Transverse colon (tissue), 4 donors: ENCODE data around the gene UAP1L1. TPM values are rescaled to one million over a fixed set of nuclear protein-coding genes. Genes with fewer than 3 reads are reported as not detected.
A peak's percentile ranks its signal among the peaks of the same experiment; 100 is the strongest.

ENCODE experiments used
- DNase-seq: peaks from one replicate; pipeline ENCODE4 v3.0.0-alpha.2; 2019
- H3K27ac ChIP-seq, 4 donors: fragments of 200-600 bp; sonication (generic); 2 replicates each; pipeline ENCODE4 v1.5.1; 2016 to 2018; ENCODE audit warnings: inconsistent platforms in 4 of 4
- H3K27me3 ChIP-seq: fragments of 200-600 bp; sonication (generic); 2 replicates; pipeline ENCODE4 v1.5.1; 2017; ENCODE audit warnings: inconsistent platforms
- H3K36me3 ChIP-seq, 4 donors: fragments of 200-600 bp; sonication (generic); 2 replicates each; pipeline ENCODE4 v1.5.1; 2017 to 2019; ENCODE audit warnings: inconsistent platforms in 4 of 4
- H3K4me1 ChIP-seq, 4 donors: fragments of 200-600 bp; sonication (generic); 2 replicates each; pipeline ENCODE4 v1.5.1; 2017 to 2020; ENCODE audit warnings: inconsistent platforms in 4 of 4
- H3K4me3 ChIP-seq, 4 donors: fragments of 200-600 bp; sonication (generic); 1 replicate in 1 of 4; 2 replicates in 3 of 4; pipeline versions ENCODE4 v1.5.1 to v1.6.1; 2017 to 2019; ENCODE audit warnings: inconsistent platforms in 4 of 4
- H3K9me3 ChIP-seq, 2 donors: fragments of 200-600 bp; sonication (generic); 2 replicates each; pipeline ENCODE4 v1.5.1; 2017 to 2019; ENCODE audit warnings: inconsistent platforms in 2 of 2
- EP300 ChIP-seq: sonication (generic); formaldehyde crosslinking; IDR thresholded peaks from one replicate; pipeline ENCODE4 v1.6.1; 2017; ENCODE audit warnings: antibody characterized with exemption, low read depth
- POLR2A ChIP-seq: fragments of 450-650 bp; IDR thresholded peaks from one replicate; pipeline ENCODE4 v1.6.1; 2016; ENCODE audit warnings: antibody characterized with exemption, mild to moderate bottlenecking, moderate library complexity
- POLR2AphosphoS5 ChIP-seq, 3 donors: sonication (generic); formaldehyde crosslinking; IDR thresholded peaks; one replicate each; pipeline ENCODE4 v1.6.1; 2016; ENCODE audit warnings: antibody characterized with exemption in 3 of 3
- whole genome bisulfite sequencing, 2 donors: methylation state at CpG; one replicate each; pipeline ENCODE4 v1.1.5; 2018; ENCODE audit warnings: low coverage in 1 of 2; 5-methylcytosine and 5-hydroxymethylcytosine counted together
- in situ Hi-C, 4 donors: fragments of 200-750 bp; cut with MboI; loops; one replicate each; pipeline versions ENCODE4 v1.15.0 to v1.15.1; 2017; ENCODE audit warnings: low sequenced_read_pairs in 3 of 4, low pct_ligation_motif_present in 1 of 4, low pct_unique_long_range_greater_than_20kb in 1 of 4
- intact Hi-C: fragments of 100-400 bp; cut with DNase I; formaldehyde crosslinking; loops from one replicate; pipeline ENCODE4 v1.15.1; 2023; ENCODE audit warnings: low total_unique reads
- total RNA-seq, 4 donors: library from RNA; depleted of rRNA; stranded (reverse); fragments of >200 nt; gene quantifications; one replicate each; pipeline ENCODE4 v1.1.0, GENCODE V29; 2016
- TF ChIP-seq, protein P1 (sequence below), 5 experiments: fragments of 200-600 bp in 3 of 5; fragments of 450-650 bp in 2 of 5; sonication (generic) in 3 of 5; IDR thresholded peaks; 1 replicate in 2 of 5; 2 replicates in 3 of 5; pipeline ENCODE4 v1.5.1; 2016 to 2017; ENCODE audit warnings: antibody characterized with exemption in 5 of 5, inconsistent platforms in 3 of 5, mild to moderate bottlenecking in 2 of 5, moderate library complexity in 1 of 5

UAP1L1 gene
- total RNA-seq, 4 donors from 2014 or later: 6.4 to 28.8 (median 11.7) TPM

DNA sequence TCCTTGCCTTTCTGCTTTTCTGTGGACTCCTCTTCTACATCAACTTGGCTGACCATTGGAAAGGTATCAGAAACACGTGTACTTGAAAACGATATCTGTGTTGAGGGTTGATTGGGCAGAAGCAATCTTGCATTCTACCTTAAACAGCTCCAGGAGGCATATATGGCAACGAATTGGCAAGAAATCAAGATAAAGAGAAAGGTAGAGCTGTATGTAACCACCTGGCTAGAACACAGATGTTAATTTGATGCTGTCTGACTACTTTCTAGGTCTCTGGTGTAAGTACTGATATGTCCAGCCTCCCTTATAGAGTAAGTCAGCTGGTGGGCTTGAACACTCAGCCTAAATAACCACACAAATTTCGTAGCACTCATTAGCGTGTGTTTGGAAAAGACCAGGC, 10.8 kb downstream of the UAP1L1 start:
- no peak for TF ChIP-seq EP300
- no peak for TF ChIP-seq POLR2AphosphoS5 (IDR thresholded peaks at IDR 0.05)
- no peak for TF ChIP-seq POLR2A
- TF ChIP-seq, protein P1, sequence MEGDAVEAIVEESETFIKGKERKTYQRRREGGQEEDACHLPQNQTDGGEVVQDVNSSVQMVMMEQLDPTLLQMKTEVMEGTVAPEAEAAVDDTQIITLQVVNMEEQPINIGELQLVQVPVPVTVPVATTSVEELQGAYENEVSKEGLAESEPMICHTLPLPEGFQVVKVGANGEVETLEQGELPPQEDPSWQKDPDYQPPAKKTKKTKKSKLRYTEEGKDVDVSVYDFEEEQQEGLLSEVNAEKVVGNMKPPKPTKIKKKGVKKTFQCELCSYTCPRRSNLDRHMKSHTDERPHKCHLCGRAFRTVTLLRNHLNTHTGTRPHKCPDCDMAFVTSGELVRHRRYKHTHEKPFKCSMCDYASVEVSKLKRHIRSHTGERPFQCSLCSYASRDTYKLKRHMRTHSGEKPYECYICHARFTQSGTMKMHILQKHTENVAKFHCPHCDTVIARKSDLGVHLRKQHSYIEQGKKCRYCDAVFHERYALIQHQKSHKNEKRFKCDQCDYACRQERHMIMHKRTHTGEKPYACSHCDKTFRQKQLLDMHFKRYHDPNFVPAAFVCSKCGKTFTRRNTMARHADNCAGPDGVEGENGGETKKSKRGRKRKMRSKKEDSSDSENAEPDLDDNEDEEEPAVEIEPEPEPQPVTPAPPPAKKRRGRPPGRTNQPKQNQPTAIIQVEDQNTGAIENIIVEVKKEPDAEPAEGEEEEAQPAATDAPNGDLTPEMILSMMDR (IDR thresholded peaks at IDR 0.05): no peak
- Histone ChIP-seq H3K27me3 (no peaks in the 10 kb centered on the region), H3K36me3 (no peaks in the 10 kb centered on the region), H3K4me1 (peaks cover 13 to 31% (median 22%) of the 10 kb centered on the region in 4 donors), H3K9me3 (no peaks in the 10 kb centered on the region), H3K4me3 (peak overlapping the region in 1 of 4 donors; percentile 88), H3K27ac (no peak overlapping the region)
- intact Hi-C loops: no loop called here
- DNase-seq: no peak
- in situ Hi-C loops: no loop called here
- WGBS, 2 donors: 71 to 75% methylated on average over 5 of the region's 5 CpGs

DNA sequence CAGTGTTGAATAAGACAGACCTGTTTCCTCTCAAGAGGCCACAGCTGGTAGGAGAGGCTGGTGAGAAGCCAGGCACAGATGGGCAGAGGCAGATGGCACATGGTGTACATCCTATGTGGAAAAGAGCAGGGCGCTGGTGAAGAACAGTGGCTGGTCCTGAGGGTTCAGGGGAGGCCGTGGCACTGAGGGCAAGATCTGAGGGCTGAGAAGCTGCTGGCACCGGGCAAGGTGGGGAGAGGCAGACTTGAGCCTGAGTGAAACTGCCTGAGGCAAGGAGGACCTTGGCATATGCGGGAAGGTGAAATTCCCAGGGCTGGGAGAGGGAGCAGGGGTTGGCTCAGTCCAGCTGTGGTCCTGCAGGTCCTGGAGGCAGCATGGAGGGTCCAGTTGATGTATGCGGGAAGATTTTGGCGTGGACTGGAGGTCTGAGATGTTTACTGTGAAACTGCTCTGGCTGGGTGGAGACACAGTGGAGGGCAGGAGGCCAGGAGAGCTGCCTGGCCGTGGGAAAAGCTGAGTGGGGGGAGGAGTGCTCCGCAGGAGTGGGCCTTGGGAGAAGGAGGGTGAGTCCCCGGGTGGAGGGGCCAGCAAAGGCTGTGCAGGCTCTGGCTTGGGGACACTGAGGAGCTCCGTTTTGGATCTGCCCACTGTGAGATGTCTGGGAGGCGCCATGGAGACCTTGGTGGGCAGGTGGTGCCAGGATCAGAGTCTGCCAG, 12.1 kb downstream of the UAP1L1 start:
- TF ChIP-seq, protein P1 (IDR thresholded peaks at IDR 0.05): no peak
- TF ChIP-seq POLR2A (no peak), EP300 (no peak), POLR2AphosphoS5 (IDR thresholded peaks at IDR 0.05) (no peak)
- Histone ChIP-seq H3K27ac (no peak overlapping the region), H3K36me3 (no peaks in the 10 kb centered on the region), H3K4me3 (no peak overlapping the region), H3K4me1 (peaks cover 13 to 26% (median 22%) of the 10 kb centered on the region in 4 donors), H3K27me3 (no peaks in the 10 kb centered on the region), H3K9me3 (no peaks in the 10 kb centered on the region)
- 63 to 82% methylated on average over 4 to 11 of the region's 11 CpGs for WGBS, 2 donors
- intact Hi-C loops (no loop called here), in situ Hi-C loops (no loop called here)
- DNase-seq: no peak

- intact Hi-C loops: no loop called here
- peak overlapping the region in 3 of 4 donors; percentile 22 to 55 (median 39) for H3K27ac ChIP-seq
These were observed 18.6 kb downstream of the UAP1L1 start for GRCh38 chr9:137095664-137096517.

More at GRCh38 chr9:137095664-137096517, 18.6 kb downstream of the UAP1L1 start:
- DNase-seq: peak; percentile 64
- TF ChIP-seq, protein P1 (IDR thresholded peaks at IDR 0.05): no peak
- TF ChIP-seq POLR2AphosphoS5 (IDR thresholded peaks at IDR 0.05) (no peak), POLR2A (no peak), EP300 (no peak)
- Histone ChIP-seq H3K4me3 (no peak overlapping the region), H3K36me3 (peaks cover 0 to 1% (median 0%) of the 10 kb centered on the region in 4 donors), H3K27me3 (no peaks in the 10 kb centered on the region), H3K4me1 (no peaks in the 10 kb centered on the region), H3K9me3 (no peaks in the 10 kb centered on the region)
- in situ Hi-C loops: no loop called here
- 75 to 82% methylated on average over 12 to 30 of the region's 30 CpGs for WGBS, 2 donors
